IPS-NIHi7 (cell line): ENCODE results near the gene MAP1LC3B.
"Not testable (repeated sequence)": the region's sequence is repeated elsewhere in the genome, so short reads cannot be mapped to it uniquely, and the experiment has no call there.

Experiments
- DNase-seq: peaks from one replicate; pipeline ENCODE4 v3.0.0; 2012; ENCODE audit warnings: mixed read lengths; ENCODE audit errors: extremely low spot score

Gene MAP1LC3B

DNA sequence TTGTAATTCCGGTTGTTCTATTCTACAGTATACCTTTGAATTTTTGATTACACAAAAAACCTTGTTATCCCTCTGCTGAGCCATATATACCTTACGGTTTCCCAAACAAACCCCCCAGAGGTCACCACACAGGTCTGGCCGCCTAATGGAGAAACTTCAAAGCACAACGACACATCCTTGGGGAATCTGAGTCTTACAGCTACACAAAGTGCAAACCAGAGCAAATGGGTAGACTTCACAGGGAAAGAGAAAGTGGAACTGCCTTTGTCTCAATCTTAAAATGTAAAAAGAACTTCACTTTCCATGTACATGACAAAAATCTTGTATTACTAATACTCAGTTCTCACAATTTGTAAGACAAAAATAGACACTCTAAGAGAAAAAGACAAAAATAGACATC is 11.3 kb upstream of the MAP1LC3B start:
- no peak for DNase-seq

DNA sequence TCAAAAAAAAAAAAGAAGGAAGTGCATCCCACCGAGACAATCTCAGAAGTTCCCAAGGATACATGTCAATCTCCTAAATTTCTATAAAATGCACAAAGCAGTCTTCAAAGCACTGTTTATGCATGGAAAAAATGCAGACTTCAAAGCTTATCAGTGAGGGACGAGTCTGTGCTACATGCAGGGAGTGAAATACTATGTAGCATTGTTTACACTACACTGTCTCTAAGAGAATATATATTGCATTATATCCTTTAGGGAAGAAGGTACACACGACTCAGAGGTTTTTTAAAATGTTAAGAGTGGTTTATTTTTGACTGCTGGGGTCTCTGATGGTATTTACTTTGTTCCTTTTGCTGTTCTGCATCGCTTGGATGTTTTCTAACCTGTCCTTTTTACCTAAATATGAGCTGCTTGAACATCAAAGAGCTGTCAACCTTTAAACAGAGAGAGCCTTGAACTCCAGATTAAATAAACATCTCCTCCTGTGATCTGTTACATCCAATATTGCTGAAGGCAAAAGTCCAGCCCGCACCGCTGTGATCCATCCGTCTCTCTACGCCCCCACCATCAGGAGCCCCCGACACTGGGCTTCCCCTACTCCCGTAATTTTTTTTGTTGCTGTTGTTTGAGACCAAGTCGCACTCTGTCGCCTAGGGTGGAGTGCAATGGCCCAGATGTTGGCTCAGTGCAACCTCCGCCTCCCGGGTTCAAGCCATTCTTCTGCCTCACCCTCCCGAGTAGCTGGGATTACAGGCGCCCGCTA is 9.9 kb upstream of the MAP1LC3B start:
- no peak for DNase-seq

DNA sequence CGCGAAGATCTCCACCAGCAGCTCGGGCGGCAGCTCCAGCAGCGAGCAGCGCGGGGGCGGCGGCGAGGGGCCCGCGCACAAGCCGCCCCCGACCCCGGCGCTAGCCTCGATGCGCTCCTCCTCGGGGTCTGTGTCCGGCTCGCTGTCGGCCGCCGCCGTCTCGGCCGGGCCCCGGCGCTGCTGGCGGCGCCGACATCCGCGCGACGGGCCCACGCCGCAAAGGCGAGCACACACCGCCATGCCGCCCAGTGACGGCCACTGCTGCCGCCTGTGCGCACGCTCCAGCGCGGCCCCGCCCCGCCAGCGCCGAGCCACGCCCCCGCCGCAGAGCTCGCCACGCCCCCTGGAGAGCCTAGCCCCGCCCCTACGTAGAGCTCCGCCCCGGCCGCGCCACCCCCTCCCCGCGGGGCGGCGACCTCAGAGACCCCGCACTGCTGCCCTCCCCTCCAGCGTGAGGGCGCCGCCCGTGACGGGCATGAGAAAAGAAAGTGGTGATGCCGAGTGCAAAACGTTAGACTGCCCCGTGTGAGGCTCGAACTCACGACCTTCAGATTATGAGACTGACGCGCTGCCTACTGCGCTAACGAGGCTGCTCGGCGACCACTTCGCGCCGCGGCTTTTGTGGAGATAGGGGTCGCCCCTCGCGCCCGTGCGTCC is 8.5 kb upstream of the MAP1LC3B start, which contains the start of gene FBXO31:
Gene FBXO31 (minus strand): TSS at position 272 of the 657 bp plus-strand sequence. CDS start 32 bp downstream, at position 240.
- DNase-seq: peak; percentile 84

DNA sequence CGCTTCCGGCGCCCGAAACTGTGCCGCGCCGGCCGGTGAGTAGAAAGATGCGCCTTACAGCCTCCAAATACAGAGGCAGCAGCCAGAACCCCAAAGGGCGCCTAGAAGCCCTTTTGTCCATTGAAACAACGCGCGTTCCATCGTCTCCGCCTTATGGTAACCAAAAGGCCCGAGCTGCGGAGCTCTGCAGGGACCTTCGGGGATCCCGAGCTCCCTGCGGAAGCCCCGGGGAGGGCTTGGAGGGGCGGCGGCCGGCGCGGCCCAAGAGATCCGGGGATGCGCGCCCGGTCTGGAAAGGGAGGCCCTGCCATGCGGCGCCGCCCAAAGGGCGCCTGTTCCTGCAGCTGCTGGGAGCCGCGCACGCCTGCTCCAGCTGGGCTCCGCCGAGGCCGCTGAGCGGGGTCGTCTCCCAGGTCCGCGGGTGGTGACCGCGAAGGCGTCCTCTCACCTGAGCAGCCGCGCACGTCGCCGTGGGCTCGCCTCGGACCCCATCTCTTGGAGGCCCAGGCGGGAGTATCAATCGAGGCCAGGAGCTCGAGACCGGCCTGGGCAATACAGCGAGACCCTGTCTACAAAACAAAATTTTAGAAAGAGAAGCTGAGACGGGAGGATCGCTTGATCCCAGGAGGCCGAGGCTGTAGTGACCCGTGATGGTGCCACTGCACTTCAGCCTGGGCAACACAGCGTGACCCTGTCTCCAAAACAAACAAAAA is 7.8 kb upstream of the MAP1LC3B start:
- peak; percentile 41 for DNase-seq

DNA sequence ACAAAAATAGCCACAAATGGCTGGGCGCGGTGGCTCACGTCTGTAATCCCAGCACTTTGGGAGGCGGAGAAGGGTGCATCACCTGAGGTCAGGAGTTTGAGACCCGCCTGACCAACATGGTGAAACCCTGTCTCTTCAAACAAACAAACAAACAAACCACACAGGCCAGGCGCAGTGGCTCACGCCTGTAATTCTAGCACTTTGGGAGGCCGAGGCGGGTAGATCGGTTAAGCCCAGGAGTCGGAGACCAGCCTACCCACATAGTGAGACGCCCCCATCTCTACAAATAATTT is 7.3 kb upstream of the MAP1LC3B start:
- DNase-seq: not testable (repeated sequence)

GRCh38 chr16:87387942-87388817 is 4.0 kb upstream of the MAP1LC3B start:
- peak; percentile 88 for DNase-seq

- no peak for DNase-seq
Observed at GRCh38 chr16:87388818-87389134, 3.4 kb upstream of the MAP1LC3B start.

- DNase-seq: no peak
Observed at GRCh38 chr16:87389245-87389644, 2.9 kb upstream of the MAP1LC3B start.

DNA sequence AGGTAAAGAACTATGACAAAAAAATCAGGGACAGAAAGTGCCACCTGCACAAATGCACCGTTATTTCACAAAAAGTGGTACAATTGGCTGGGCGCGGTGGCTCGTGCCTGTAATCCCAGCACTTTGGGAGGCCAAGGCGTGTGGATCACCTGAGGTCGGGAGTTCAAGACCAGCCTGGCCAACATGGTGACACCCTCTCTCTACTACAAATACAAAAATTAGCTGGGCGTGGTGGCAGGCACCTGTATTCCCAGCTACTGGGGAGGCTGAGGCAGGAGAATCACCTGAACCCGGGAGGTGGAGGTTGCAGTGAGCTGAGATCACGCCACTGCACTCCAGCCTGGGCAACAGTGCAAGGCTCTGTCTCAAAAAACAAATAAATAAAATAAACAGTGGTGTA is 2.2 kb upstream of the MAP1LC3B start:
- DNase-seq: not testable (repeated sequence)

- DNase-seq: no peak
Observed at GRCh38 chr16:87390641-87391323, 1.4 kb upstream of the MAP1LC3B start.

DNA sequence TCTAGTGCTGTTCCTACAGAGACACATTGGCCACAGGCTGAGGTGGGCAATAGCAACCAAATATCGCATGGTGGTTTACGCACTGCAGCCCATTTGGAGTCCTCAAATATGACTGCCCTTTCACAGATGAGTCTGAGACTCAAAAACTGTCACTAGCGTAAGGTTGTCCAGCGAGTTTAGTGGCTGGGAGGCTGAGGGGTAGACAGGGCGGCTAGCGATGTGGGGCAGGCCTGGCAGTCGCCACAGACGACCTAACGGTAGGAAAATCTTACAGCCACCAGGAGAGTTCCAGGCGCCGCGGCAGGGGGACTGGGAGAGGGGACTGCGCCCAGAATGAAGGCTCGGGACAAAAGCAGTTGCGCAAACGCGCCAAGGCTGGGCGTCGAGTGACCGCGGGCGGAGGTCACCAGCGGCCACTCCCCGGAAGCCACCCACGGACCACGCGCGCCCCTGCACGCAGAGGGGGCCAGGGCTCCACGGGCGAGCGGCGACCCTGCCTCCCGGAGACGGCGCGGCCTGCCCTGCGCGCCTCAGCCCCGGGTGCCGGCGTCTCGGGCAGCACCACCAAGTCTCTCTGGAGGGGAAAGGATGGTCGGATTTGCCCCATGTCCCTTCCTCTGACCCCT is 699 bp upstream of the MAP1LC3B start:
- DNase-seq: peak; percentile 35

- peak; percentile 57 for DNase-seq
Observed at GRCh38 chr16:87392821-87393679, 914 bp downstream of the MAP1LC3B start.

GRCh38 chr16:87393680-87394055 is 1.5 kb downstream of the MAP1LC3B start:
- no peak for DNase-seq

- DNase-seq: no peak
Observed at GRCh38 chr16:87395181-87395842, 3.2 kb downstream of the MAP1LC3B start.

DNA sequence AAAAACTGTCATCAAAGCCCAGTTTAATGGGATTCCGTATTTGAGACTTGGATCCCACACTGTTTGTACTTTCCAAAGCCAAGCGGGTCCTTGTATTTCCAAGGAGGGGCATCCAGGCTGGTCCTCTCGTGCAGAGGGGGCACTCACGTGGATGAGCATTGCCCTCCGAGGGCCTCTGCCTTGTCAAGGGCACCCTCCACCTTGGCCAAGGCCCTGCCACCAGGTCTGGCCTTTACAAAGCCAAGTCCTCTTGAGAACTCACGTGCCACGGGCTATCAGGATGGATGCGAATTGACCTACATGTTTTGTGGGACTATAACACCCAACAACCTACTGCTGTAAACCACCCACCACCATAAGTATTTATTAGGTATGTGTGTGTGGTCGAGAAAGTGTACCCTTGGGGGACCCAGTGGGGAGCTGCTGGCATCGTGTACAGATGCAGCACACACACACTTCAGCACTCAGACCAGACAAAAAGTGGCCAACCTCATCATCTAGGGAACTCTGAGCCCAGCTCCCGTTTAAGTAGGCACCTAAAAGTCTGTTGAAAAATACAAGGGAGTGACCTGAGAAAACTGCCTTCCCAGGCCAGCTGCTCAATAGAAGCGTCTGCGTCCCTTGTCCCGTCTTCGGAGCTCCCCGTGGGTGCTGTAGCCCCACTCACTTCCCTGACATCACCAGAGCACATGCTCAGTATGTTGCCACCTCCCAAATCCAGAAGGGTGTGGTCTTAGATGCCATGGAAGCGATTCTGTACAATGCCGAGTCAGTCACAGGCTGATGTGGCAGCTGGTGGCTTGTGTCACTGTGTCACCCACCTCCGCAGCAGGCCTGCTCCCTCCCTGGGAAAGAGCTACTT is 12.9 kb downstream of the MAP1LC3B start:
- DNase-seq: no peak

- no peak for DNase-seq
Observed at GRCh38 chr16:87406495-87407088, 14.5 kb downstream of the MAP1LC3B start.

GRCh38 chr16:87407511-87408112 is 15.5 kb downstream of the MAP1LC3B start:
- no peak for DNase-seq

- no peak for DNase-seq
Observed at GRCh38 chr16:87409153-87409552, 17.0 kb downstream of the MAP1LC3B start.
